Neural progenitor cell (in vitro differentiated cells): ENCODE measurements around the gene MROH8.

ENCODE experiments used
- EZH2 ChIP-seq: fragments of 200-600 bp; sonication (generic); IDR thresholded peaks from 2 replicates; pipeline ENCODE4 v1.6.1; 2017; ENCODE audit warnings: antibody characterized with exemption, mild to moderate bottlenecking, moderate library complexity
- EZH2phosphoT487 ChIP-seq: fragments of 200-600 bp; sonication (generic); IDR thresholded peaks from 2 replicates; pipeline ENCODE4 v1.6.1; 2017; ENCODE audit warnings: antibody characterized with exemption
- TF ChIP-seq, protein P1 (sequence below): fragments of 200-600 bp; sonication (generic); IDR thresholded peaks from 2 replicates; pipeline ENCODE4 v1.5.1; 2017; ENCODE audit warnings: antibody characterized with exemption, mild to moderate bottlenecking

DNA sequence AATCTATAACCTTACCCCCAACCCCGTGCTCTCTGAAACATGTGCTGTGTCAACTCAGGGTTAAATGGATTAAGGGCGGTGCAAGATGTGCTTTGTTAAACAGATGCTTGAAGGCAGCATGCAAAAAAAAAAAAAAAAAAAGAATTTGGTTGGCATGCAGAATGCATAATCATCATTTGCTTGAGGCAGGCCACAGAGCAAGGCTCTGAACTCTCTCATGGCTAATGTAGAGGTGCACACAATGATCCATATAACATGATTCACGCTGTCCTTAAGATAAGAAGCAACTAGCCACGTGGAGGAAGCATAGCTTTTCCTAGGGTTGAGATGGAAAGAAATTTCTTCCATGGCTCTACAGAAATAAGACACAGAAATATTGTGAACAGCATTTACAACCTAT is 27.8 kb downstream of the MROH8 start:
- TF ChIP-seq, protein P1, sequence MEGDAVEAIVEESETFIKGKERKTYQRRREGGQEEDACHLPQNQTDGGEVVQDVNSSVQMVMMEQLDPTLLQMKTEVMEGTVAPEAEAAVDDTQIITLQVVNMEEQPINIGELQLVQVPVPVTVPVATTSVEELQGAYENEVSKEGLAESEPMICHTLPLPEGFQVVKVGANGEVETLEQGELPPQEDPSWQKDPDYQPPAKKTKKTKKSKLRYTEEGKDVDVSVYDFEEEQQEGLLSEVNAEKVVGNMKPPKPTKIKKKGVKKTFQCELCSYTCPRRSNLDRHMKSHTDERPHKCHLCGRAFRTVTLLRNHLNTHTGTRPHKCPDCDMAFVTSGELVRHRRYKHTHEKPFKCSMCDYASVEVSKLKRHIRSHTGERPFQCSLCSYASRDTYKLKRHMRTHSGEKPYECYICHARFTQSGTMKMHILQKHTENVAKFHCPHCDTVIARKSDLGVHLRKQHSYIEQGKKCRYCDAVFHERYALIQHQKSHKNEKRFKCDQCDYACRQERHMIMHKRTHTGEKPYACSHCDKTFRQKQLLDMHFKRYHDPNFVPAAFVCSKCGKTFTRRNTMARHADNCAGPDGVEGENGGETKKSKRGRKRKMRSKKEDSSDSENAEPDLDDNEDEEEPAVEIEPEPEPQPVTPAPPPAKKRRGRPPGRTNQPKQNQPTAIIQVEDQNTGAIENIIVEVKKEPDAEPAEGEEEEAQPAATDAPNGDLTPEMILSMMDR, result no peak
- no peak for TF ChIP-seq EZH2
- no peak for TF ChIP-seq EZH2phosphoT487
